DMS153 treated with DMSO at 0.1 percent for 48 hours (cell line): ENCODE data around the gene PTCD1.
A peak's percentile ranks its signal among the peaks of the same experiment; 100 is the strongest.

Experiments used
- DNase-seq: peaks from one replicate; lab custom pipeline; 2025; ENCODE audit not compliant: unreplicated experiment; lab: John Stamatoyannopoulos, UW

Gene PTCD1

GRCh38 chr7:99372275-99373090 lies 66.1 kb downstream of the PTCD1 start:
- peak; percentile 45 for DNase-seq

- DNase-seq = no peak
These were observed 67.2 kb downstream of the PTCD1 start for GRCh38 chr7:99371376-99371920.

- no peak for DNase-seq
These were observed 68.7 kb downstream of the PTCD1 start for GRCh38 chr7:99369767-99370391.

GRCh38 chr7:99368750-99369389 lies 69.7 kb downstream of the PTCD1 start:
- no peak for DNase-seq
